Colonic mucosa (tissue), 4 donors: ENCODE measurements around the gene IL4I1. TPM values are rescaled to one million over a fixed set of nuclear protein-coding genes. Genes with fewer than 3 reads are reported as not detected.

Experiments used
- DNase-seq: peaks from one replicate; pipeline ENCODE4 v3.0.0-alpha.2; 2020
- H3K27ac ChIP-seq: fragments of 200-600 bp; one replicate; pipeline ENCODE4 v1.8.0; 2021
- H3K27me3 ChIP-seq: fragments of 200-600 bp; one replicate; pipeline ENCODE4 v1.8.0; 2021
- H3K36me3 ChIP-seq: fragments of 200-600 bp; one replicate; pipeline ENCODE4 v1.8.0; 2021
- H3K4me1 ChIP-seq: fragments of 200-600 bp; one replicate; pipeline ENCODE4 v1.8.0; 2021; ENCODE audit warnings: mild to moderate bottlenecking
- H3K4me3 ChIP-seq: fragments of 200-600 bp; one replicate; pipeline ENCODE4 v1.8.0; 2021
- H3K9ac ChIP-seq, 2 donors: one replicate each; pipeline ENCODE4 v1.7.0; 2013; ENCODE audit warnings: control low read depth in 2 of 2, low read depth in 2 of 2, low read length in 2 of 2
- H3K9me3 ChIP-seq: fragments of 200-600 bp; one replicate; pipeline ENCODE4 v1.8.0; 2021
- intact Hi-C: fragments of 100-400 bp; cut with DNase I; formaldehyde crosslinking; loops from one replicate; pipeline ENCODE4 v1.14.1; 2022
- total RNA-seq, 2 donors: library from RNA; stranded (reverse); fragmentation: NEBNext Ultra II Directional in 1 of 2; extraction: Animal tissue kit (Norgen Biotek cat#: 25700) in 1 of 2; gene quantifications; one replicate each; pipeline ENCODE4 v1.2.1, GENCODE V29; 2021
- TF ChIP-seq, protein P1 (sequence below): fragments of 200-600 bp; IDR thresholded peaks from one replicate; pipeline ENCODE4 v1.8.0; 2022; ENCODE audit warnings: antibody characterized with exemption, mild to moderate bottlenecking
- donor health status: healthy.
- donor health status: DM: no; HTN: no; CAD: no.
- donor health status: DM: no; HTN: no; CAD: no.

Gene IL4I1
- total RNA-seq, 2 donors from 2014 or later, result 1.0 to 2.4 TPM

DNA sequence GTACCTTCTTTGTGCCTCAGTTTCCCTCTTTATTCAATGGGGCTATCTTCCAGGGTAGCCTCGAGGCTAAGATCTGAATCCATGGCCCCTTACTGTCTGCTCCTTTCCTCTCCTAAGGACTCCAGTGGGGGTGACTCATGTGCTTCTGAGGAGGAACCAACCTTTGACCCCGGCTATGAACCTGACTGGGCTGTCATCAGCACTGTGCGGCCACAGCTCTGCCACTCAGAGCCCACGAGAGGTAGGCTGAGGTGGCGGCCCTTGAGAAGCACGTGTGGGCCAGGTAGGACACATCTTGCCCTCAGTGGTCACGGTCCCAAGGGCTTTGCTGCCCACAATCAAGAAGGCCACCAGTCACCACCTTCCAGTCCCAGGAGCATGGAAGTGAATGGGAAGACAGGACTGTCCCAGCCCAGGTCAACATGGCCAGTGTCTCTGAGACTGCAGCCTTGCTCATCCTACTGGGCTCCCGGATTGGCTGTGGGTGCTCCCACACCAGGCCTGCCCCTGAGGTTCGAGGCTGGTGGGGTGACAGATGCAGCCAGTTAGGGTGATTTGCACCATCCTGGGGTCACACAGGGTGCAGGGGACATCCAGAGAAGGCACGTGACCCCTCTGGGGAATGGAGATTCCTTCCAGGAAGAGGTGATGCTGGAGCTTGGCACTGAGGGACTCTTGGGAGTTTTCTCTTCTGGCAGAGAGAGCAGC lies 16.4 kb downstream of the IL4I1 start:
- H3K36me3 ChIP-seq, result peaks cover 20% of the 10 kb centered on the region
- no peak overlapping the region for H3K4me3 ChIP-seq
- no peaks in the 10 kb centered on the region for H3K9me3 ChIP-seq
- no peak overlapping the region for H3K9ac ChIP-seq
- TF ChIP-seq, protein P1, sequence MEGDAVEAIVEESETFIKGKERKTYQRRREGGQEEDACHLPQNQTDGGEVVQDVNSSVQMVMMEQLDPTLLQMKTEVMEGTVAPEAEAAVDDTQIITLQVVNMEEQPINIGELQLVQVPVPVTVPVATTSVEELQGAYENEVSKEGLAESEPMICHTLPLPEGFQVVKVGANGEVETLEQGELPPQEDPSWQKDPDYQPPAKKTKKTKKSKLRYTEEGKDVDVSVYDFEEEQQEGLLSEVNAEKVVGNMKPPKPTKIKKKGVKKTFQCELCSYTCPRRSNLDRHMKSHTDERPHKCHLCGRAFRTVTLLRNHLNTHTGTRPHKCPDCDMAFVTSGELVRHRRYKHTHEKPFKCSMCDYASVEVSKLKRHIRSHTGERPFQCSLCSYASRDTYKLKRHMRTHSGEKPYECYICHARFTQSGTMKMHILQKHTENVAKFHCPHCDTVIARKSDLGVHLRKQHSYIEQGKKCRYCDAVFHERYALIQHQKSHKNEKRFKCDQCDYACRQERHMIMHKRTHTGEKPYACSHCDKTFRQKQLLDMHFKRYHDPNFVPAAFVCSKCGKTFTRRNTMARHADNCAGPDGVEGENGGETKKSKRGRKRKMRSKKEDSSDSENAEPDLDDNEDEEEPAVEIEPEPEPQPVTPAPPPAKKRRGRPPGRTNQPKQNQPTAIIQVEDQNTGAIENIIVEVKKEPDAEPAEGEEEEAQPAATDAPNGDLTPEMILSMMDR, result no peak
- H3K4me1 ChIP-seq, result peaks cover 4% of the 10 kb centered on the region
- DNase-seq, result peak; percentile 19
- no peaks in the 10 kb centered on the region for H3K27me3 ChIP-seq
- intact Hi-C loops, result no loop called here
- H3K27ac ChIP-seq, result no peak overlapping the region

GRCh38 chr19:49879243-49879963 lies 17.3 kb downstream of the IL4I1 start:
- Histone ChIP-seq H3K4me3 (no peak overlapping the region), H3K27ac (no peak overlapping the region), H3K9ac (no peak overlapping the region), H3K27me3 (no peaks in the 10 kb centered on the region), H3K36me3 (peaks cover 20% of the 10 kb centered on the region), H3K9me3 (no peaks in the 10 kb centered on the region), H3K4me1 (peaks cover 4% of the 10 kb centered on the region)
- peak; percentile 27 for DNase-seq
- TF ChIP-seq, protein P1, result no peak
- intact Hi-C loops, result no loop called here

DNA sequence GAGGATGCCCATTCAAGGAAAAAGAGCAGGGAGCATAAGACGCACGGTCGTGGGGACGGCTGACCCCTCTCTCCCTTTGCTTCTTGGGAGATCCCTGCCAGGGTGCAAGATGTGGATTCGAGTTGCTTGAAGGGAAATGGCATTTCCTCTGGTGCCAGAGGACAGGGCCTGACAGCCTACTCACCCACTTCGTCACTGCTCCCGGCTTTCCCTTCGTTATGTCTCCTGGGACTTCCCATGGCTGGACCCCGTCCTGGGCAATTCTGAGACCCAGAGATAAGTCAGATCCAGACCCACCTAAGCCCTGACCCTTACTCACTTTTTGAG lies 18.0 kb downstream of the IL4I1 start:
- Histone ChIP-seq H3K9ac (no peak overlapping the region), H3K27ac (no peak overlapping the region), H3K4me3 (no peak overlapping the region), H3K4me1 (peaks cover 4% of the 10 kb centered on the region), H3K36me3 (peaks cover 14% of the 10 kb centered on the region), H3K27me3 (no peaks in the 10 kb centered on the region), H3K9me3 (no peaks in the 10 kb centered on the region)
- peak; percentile 35 for DNase-seq
- intact Hi-C loops, result no loop called here
- TF ChIP-seq, protein P1, result no peak

- H3K9ac ChIP-seq, result peak overlapping the region; percentile 75 to 99
- H3K27me3 ChIP-seq, result no peaks in the 10 kb centered on the region
- intact Hi-C loops, result no loop called here
- DNase-seq, result peak; percentile 99
- peak overlapping the region; percentile 97 for H3K27ac ChIP-seq
- TF ChIP-seq, protein P1, result no peak
- H3K4me1 ChIP-seq, result peaks cover 4% of the 10 kb centered on the region
- H3K4me3 ChIP-seq, result peak overlapping the region; percentile 81
- H3K36me3 ChIP-seq, result peaks cover 12% of the 10 kb centered on the region
- H3K9me3 ChIP-seq, result no peaks in the 10 kb centered on the region
Measured at GRCh38 chr19:49877879-49878743, 18.6 kb downstream of the IL4I1 start.
